Measurements from ENCODE around the gene EDEM1.

DNA sequence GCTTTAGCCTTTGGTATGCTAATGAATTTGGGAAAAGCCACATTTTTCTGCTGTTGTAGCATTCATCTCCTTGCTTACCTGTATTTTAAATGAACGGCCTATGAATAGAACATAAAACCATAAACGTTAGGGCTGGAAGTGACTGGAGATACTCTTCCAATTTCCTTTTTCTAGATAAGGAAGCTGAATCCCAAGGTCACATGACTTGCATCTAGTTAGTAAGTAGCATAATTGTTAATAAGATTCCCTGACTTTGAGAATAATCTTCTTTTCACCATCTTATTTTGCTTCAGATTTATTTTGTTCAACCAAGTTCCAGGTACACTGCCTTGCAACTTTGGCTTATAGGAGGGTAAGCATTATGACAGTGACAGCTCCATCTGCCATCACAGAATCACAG, 20.7 kb upstream of the EDEM1 start:
- no peak for TF ChIP-seq CTCF (conservative IDR thresholded peaks at IDR 0.05 in 1 of 2, IDR thresholded peaks at IDR 0.05 in 1 of 2; ENCODE audit: extremely low read depth in 1 of 2, insufficient read depth in 1 of 2, low read depth in 1 of 2, low read length in 2 of 2)
- no peak for TF ChIP-seq EZH2 (IDR thresholded peaks at IDR 0.05; ENCODE audit: borderline replicate concordance, low read length)

All from mammary epithelial cell (primary cell).